Psoas muscle (tissue), 8 donors: ENCODE data around the gene BFSP1. TPM values are rescaled to one million over a fixed set of nuclear protein-coding genes. Genes with fewer than 3 reads are reported as not detected.

Experiments used
- ATAC-seq, 4 donors: fragments of 200-7000 bp; cut with Tn5 transposase; one replicate each; pipeline ENCODE4 v1.9.1; 2020; ENCODE audit warnings: moderate library complexity in 3 of 4, mild to moderate bottlenecking in 2 of 4
- DNase-seq, 2 donors: peaks; one replicate each; pipeline ENCODE4 v3.0.0-alpha.2; 2020
- H3K27ac ChIP-seq: fragments of 200-600 bp; one replicate; pipeline ENCODE4 v1.8.0; 2022
- H3K27me3 ChIP-seq, 3 donors: fragments of 200-600 bp in 1 of 3; one replicate each; pipeline versions ENCODE4 v1.6.1 to v1.8.0; 2013 to 2022; ENCODE audit warnings: low read length in 2 of 3, mild to moderate bottlenecking in 2 of 3, moderate library complexity in 1 of 3; ENCODE audit not compliant: insufficient read depth in 3 of 3
- H3K36me3 ChIP-seq, 2 donors: fragments of 200-600 bp in 1 of 2; one replicate each; pipeline versions ENCODE4 v1.6.1 to v1.8.0; 2013 to 2022; ENCODE audit warnings: low read depth in 1 of 2, mild to moderate bottlenecking in 1 of 2, moderate library complexity in 1 of 2; ENCODE audit not compliant: insufficient read depth in 1 of 2
- H3K4me1 ChIP-seq: fragments of 200-600 bp; one replicate; pipeline ENCODE4 v1.8.0; 2022
- H3K4me3 ChIP-seq: fragments of 200-600 bp; one replicate; pipeline ENCODE4 v1.8.0; 2022; ENCODE audit warnings: mild to moderate bottlenecking
- H3K9me3 ChIP-seq: fragments of 200-600 bp; one replicate; pipeline ENCODE4 v1.8.0; 2022
- CTCF ChIP-seq: fragments of 200-600 bp; IDR thresholded peaks from one replicate; pipeline ENCODE4 v1.8.0; 2022; ENCODE audit warnings: antibody characterized with exemption
- WGBS, 3 donors: extraction: QIAGEN DNeasy Blood & Tissue Kit; methylation state at CpG; one replicate each; pipeline versions ENCODE4 v1.1.6 to v1.1.7; 2013; 5-methylcytosine and 5-hydroxymethylcytosine counted together
- intact Hi-C, 2 donors: fragments of 100-400 bp; cut with DNase I; formaldehyde crosslinking; loops; one replicate each; pipeline versions ENCODE4 v1.11.0 to v1.14.2; 2022
- polyA plus RNA-seq, 3 donors: library from polyadenylated mRNA; stranded (reverse); fragments of 200-250 nt; gene quantifications; one replicate each; pipeline ENCODE4 v1.2.3, GENCODE V29; 2013
- total RNA-seq, 4 donors: library from RNA; stranded (reverse); fragmentation: NEBNext Ultra II Directional in 2 of 4; extraction: Animal tissue kit (Norgen Biotek cat#: 25700) in 2 of 4; gene quantifications; one replicate each; pipeline versions ENCODE4 v1.2.1 to v1.2.4, GENCODE V29; 2021 to 2023
- donor health status: healthy with polysubstance abuse.
- donor health status: DM: no; HTN: no; CAD: no; lungs with moderate emphysema.
- donor health status: Bipolar disorder and iron deficiency.
- donor health status: healthy.
- donor health status: DM: yes; HTN: yes; CAD: no.
- donor health status: DM: no; HTN: no; CAD: no.
- donor health status: DM: no; HTN: no; CAD: no.
- donor health status: DM: yes; HTN: yes; CAD: no.

The BFSP1 gene
- total and polyA plus RNA-seq, 7 donors: 0.12 to 0.57 (median 0.24) TPM; not detected in 1

- no peak for TF ChIP-seq CTCF
- 84 to 96% (median 90%) methylated on average over 1 of the region's 1 CpG for WGBS, 3 donors
- peaks cover 6% of the 10 kb centered on the region for H3K4me1 ChIP-seq
- peak overlapping the region; percentile 53 for H3K27ac ChIP-seq
- DNase-seq (no peak), ATAC-seq (no peak)
- no peaks in the 10 kb centered on the region for H3K9me3 ChIP-seq
- intact Hi-C loops: no loop called here
- no peaks in the 10 kb centered on the region for H3K27me3 ChIP-seq
- no peak overlapping the region for H3K4me3 ChIP-seq
- H3K36me3 ChIP-seq: no peaks in the 10 kb centered on the region
Measured at GRCh38 chr20:17558941-17559304, 27.7 kb upstream of the BFSP1 start.

GRCh38 chr20:17558154-17558940 lies 27.2 kb upstream of the BFSP1 start:
- Histone ChIP-seq H3K27me3 (no peaks in the 10 kb centered on the region), H3K4me3 (no peak overlapping the region), H3K27ac (peak overlapping the region; percentile 53), H3K9me3 (no peaks in the 10 kb centered on the region), H3K36me3 (no peaks in the 10 kb centered on the region), H3K4me1 (peaks cover 6% of the 10 kb centered on the region)
- peak in 1 of 2 donors; percentile 27 for DNase-seq
- intact Hi-C loops: no loop called here
- no peak for TF ChIP-seq CTCF
- WGBS, 3 donors: 55 to 59% (median 55%) methylated on average over 7 of the region's 7 CpGs
- ATAC-seq: peak in 3 of 4 donors; percentile 46 to 63 (median 55)

GRCh38 chr20:17557675-17558006 lies 26.5 kb upstream of the BFSP1 start:
- DNase-seq (no peak), ATAC-seq (no peak)
- intact Hi-C loops: no loop called here
- peaks cover 4% of the 10 kb centered on the region for H3K4me1 ChIP-seq
- H3K9me3 ChIP-seq: no peaks in the 10 kb centered on the region
- no peaks in the 10 kb centered on the region for H3K27me3 ChIP-seq
- WGBS, 3 donors: 48 to 70% (median 57%) methylated on average over 3 of the region's 3 CpGs
- H3K4me3 ChIP-seq: no peak overlapping the region
- TF ChIP-seq CTCF: no peak
- no peaks in the 10 kb centered on the region for H3K36me3 ChIP-seq
- H3K27ac ChIP-seq: peak overlapping the region; percentile 53

GRCh38 chr20:17556837-17557674 lies 25.9 kb upstream of the BFSP1 start:
- Histone ChIP-seq H3K4me3 (no peak overlapping the region), H3K27me3 (no peaks in the 10 kb centered on the region), H3K36me3 (no peaks in the 10 kb centered on the region), H3K9me3 (no peaks in the 10 kb centered on the region), H3K27ac (peak overlapping the region; percentile 53), H3K4me1 (peaks cover 4% of the 10 kb centered on the region)
- no peak for TF ChIP-seq CTCF
- DNase-seq: peak; percentile 62 to 63
- WGBS, 3 donors: 33 to 45% (median 34%) methylated on average over 11 of the region's 11 CpGs
- intact Hi-C loops: no loop called here
- peak in 3 of 4 donors; percentile 51 to 65 (median 63) for ATAC-seq
